Heart left ventricle (tissue), 16 donors: ENCODE data around the gene SSR2. TPM values are rescaled to one million over a fixed set of nuclear protein-coding genes. Genes with fewer than 3 reads are reported as not detected.
"Not testable (repeated sequence)": the region's sequence is repeated elsewhere in the genome, so short reads cannot be mapped to it uniquely, and the experiment has no call there.

Experiments
- ATAC-seq, 4 donors: fragments of 200-7000 bp; cut with Tn5 transposase; one replicate each; pipeline ENCODE4 v1.9.1; 2020 to 2022; ENCODE audit warnings: moderate library complexity in 4 of 4, mild to moderate bottlenecking in 3 of 4, moderate number of reproducible peaks in 1 of 4
- DNase-seq, 5 donors: peaks; one replicate each; pipeline ENCODE4 v3.0.0-alpha.2; 2020
- H3K27ac ChIP-seq, 12 donors: fragments of 200-600 bp; sonication (generic) in 4 of 12; one replicate each; pipeline versions ENCODE4 v1.5.0 to v1.8.0; 2016 to 2022; ENCODE audit warnings: mild to moderate bottlenecking in 2 of 12
- H3K27me3 ChIP-seq, 9 donors: fragments of 200-600 bp; sonication (generic) in 2 of 9; one replicate each; pipeline versions ENCODE4 v1.5.1 to v1.8.0; 2016 to 2022; ENCODE audit warnings: mild to moderate bottlenecking in 3 of 9
- H3K36me3 ChIP-seq, 9 donors: fragments of 200-600 bp; sonication (generic) in 2 of 9; one replicate each; pipeline versions ENCODE4 v1.5.0 to v1.8.0; 2018 to 2022; ENCODE audit warnings: mild to moderate bottlenecking in 2 of 9
- H3K4me1 ChIP-seq, 12 donors: fragments of 200-600 bp; sonication (generic) in 4 of 12; one replicate each; pipeline versions ENCODE4 v1.5.0 to v1.8.0; 2016 to 2022; ENCODE audit warnings: mild to moderate bottlenecking in 3 of 12
- H3K4me3 ChIP-seq, 12 donors: fragments of 200-600 bp; sonication (generic) in 4 of 12; one replicate each; pipeline versions ENCODE4 v1.5.0 to v1.8.0; 2017 to 2022; ENCODE audit warnings: mild to moderate bottlenecking in 9 of 12, moderate library complexity in 4 of 12
- H3K9me3 ChIP-seq, 12 donors: fragments of 200-600 bp; sonication (generic) in 4 of 12; one replicate each; pipeline versions ENCODE4 v1.5.0 to v1.8.0; 2016 to 2022; ENCODE audit warnings: mild to moderate bottlenecking in 1 of 12
- POLR2A ChIP-seq, 2 donors: fragments of 450-650 bp; IDR thresholded peaks; one replicate each; pipeline ENCODE4 v1.6.1; 2017; ENCODE audit warnings: antibody characterized with exemption in 2 of 2, mild to moderate bottlenecking in 2 of 2, moderate library complexity in 2 of 2
- WGBS, 4 donors: extraction: QIAGEN DNeasy Blood & Tissue Kit in 2 of 4; methylation state at CpG; one replicate each; pipeline versions ENCODE4 v1.1.5 to v1.1.7; 2013 to 2018; 5-methylcytosine and 5-hydroxymethylcytosine counted together
- intact Hi-C, 10 donors: fragments of 100-400 bp; cut with DNase I; formaldehyde crosslinking; loops; one replicate each; pipeline versions ENCODE4 v1.11.1 to v1.14.2; 2022
- polyA plus RNA-seq, 2 donors: library from polyadenylated mRNA; stranded (reverse); fragments of 200-250 nt; gene quantifications; one replicate each; pipeline ENCODE4 v1.2.3, GENCODE V29; 2013
- total RNA-seq, 9 donors: library from RNA; depleted of rRNA in 2 of 9; stranded (reverse); fragments of >200 nt in 2 of 9; fragmentation: NEBNext Ultra II Directional in 3 of 9; extraction: Animal tissue kit (Norgen Biotek cat#: 25700) in 3 of 9; gene quantifications; one replicate each; pipeline versions ENCODE4 v1.1.0 to v1.2.4, GENCODE V29; 2016 to 2023
- TF ChIP-seq, protein P1 (sequence below), 12 donors: fragments of 200-600 bp; sonication (generic) in 4 of 12; IDR thresholded peaks; one replicate each; pipeline versions ENCODE4 v1.5.0 to v1.8.0; 2018 to 2022; ENCODE audit warnings: antibody characterized with exemption in 12 of 12, mild to moderate bottlenecking in 5 of 12
- donor health status: ischemic (EF 13 %, LVEDD 7.1; RV severe dilation, severe dysfunction).
- donor health status: healthy with polysubstance abuse.
- donor health status: DM: no; HTN: yes; CAD: no.
- donor health status: DM: no; HTN: no; CAD: no.
- donor health status: ischemic (EF 25% LVEDD 6.9; RV normal size, moderate dysfunction).
- donor health status: ischemic (EF 25% LVEDD 5.7; RV mildly dilated, moderate dysfunction).
- donor health status: healthy.
- donor health status: DM: yes; HTN: yes; CAD: no.
- donor health status: ischemic (EF 35%, LVEDD 5.7; RV mildly dilated, moderate dysfunction).
- donor health status: nonischemic (EF 11% LVEDD 7.7; RV severe dilation, severe dysfunction).
- donor health status: DM: yes; HTN: yes; CAD: no.
- donor health status: PGD.
- donor health status: ischemic (EF 29% LVEDD 5.4; RV normal size, mild dysfunction).
- donor health status: nonischemic (EF 23%, LVEDD 6.1; RV moderate dilation, normal function).

Gene SSR2
- total and polyA plus RNA-seq, 11 donors: 63.9 to 282 (median 81.2) TPM

DNA sequence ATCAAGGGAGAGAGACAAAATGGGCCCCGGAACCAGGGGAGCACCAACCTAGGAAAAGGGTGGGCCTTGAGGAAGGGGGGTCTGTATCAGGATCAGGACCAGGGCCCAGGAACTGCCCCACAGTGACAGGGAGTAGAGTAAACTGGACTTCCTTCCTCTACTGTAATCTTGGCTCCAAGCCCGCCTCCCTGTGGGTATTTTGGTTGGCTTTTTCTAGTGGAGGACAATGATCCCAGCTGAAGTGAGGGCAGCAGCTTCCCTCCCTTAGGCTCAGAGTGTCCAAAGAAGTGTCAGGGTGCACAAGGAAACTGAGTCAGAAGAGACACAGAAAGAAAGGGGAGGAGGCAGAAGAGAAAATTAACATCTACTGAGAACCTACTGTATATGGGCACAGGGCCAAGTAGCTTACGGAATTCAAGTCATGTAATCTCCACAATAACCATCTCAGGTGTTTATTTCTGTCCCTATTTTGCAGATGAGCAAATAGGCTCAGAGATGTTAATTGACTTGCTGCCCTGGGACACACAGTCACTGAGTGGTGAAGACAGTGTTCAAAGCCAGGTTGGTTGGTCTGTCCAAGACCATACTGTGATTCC is 28.0 kb upstream of the SSR2 start:
- intact Hi-C loops: no loop called here
- H3K4me3 ChIP-seq: no peak overlapping the region
- peaks cover 0 to 53% (median 33%) of the 10 kb centered on the region in 9 donors for H3K36me3 ChIP-seq
- TF ChIP-seq, protein P1, sequence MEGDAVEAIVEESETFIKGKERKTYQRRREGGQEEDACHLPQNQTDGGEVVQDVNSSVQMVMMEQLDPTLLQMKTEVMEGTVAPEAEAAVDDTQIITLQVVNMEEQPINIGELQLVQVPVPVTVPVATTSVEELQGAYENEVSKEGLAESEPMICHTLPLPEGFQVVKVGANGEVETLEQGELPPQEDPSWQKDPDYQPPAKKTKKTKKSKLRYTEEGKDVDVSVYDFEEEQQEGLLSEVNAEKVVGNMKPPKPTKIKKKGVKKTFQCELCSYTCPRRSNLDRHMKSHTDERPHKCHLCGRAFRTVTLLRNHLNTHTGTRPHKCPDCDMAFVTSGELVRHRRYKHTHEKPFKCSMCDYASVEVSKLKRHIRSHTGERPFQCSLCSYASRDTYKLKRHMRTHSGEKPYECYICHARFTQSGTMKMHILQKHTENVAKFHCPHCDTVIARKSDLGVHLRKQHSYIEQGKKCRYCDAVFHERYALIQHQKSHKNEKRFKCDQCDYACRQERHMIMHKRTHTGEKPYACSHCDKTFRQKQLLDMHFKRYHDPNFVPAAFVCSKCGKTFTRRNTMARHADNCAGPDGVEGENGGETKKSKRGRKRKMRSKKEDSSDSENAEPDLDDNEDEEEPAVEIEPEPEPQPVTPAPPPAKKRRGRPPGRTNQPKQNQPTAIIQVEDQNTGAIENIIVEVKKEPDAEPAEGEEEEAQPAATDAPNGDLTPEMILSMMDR (IDR thresholded peaks at IDR 0.05): no peak
- no peak for TF ChIP-seq POLR2A (IDR thresholded peaks at IDR 0.05)
- ATAC-seq (no peak), DNase-seq (no peak)
- no peak overlapping the region for H3K27ac ChIP-seq
- no peaks in the 10 kb centered on the region for H3K9me3 ChIP-seq
- no peaks in the 10 kb centered on the region for H3K27me3 ChIP-seq
- H3K4me1 ChIP-seq: peaks cover 0 to 33% (median 15%) of the 10 kb centered on the region in 12 donors
- 73 to 81% (median 75%) methylated on average over 3 of the region's 3 CpGs for WGBS, 4 donors

DNA sequence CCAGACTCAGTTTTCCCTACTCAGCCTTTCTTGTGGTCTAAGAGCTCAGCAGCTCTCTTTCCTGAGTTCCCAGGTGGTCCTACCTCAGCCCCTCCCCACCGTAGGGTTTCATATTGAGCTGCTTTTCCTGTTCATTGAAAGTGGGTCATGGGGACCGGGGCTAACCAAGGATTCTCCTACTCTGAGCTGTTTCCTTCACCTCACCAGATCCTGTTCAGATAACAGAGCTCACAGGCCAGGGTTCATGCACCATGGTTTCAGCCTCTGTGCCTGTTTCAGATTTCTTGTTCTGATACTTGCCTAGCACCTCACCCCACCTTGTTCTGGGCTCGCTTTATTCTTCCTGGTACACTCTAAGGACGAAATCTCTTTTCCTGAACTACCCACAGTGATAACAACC is 24.3 kb upstream of the SSR2 start:
- ATAC-seq (no peak), DNase-seq (no peak)
- intact Hi-C loops: no loop called here
- no peaks in the 10 kb centered on the region for H3K9me3 ChIP-seq
- TF ChIP-seq POLR2A (IDR thresholded peaks at IDR 0.05): no peak
- TF ChIP-seq, protein P1 (IDR thresholded peaks at IDR 0.05): no peak
- WGBS, 4 donors: 95 to 99% (median 96%) methylated on average over 4 of the region's 4 CpGs
- H3K27me3 ChIP-seq: no peaks in the 10 kb centered on the region
- peaks cover 0 to 83% (median 66%) of the 10 kb centered on the region in 9 donors for H3K36me3 ChIP-seq
- H3K4me3 ChIP-seq: no peak overlapping the region
- peaks cover 0 to 8% (median 0%) of the 10 kb centered on the region in 12 donors for H3K4me1 ChIP-seq
- no peak overlapping the region for H3K27ac ChIP-seq

DNA sequence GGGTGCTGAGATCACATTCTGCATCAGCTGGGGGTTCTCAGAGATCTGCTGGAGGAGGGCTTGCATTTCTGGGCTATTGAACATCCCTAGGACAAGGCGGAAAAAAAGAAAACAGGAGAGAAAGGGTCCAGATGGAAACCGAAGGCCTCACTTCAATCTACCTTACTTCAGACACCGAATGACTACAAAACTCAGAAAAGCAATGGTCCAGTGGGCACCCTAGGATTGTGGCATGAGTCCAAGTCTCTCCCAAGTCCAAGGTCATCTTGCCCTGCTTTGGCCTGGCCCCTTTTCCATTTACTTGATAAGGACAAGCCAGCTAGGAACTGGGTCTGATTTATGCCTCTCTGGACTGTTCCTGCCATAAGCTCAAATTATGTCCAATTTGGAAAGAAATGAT is 22.1 kb upstream of the SSR2 start:
- intact Hi-C loops: no loop called here
- Histone ChIP-seq H3K36me3 (peaks cover 0 to 83% (median 61%) of the 10 kb centered on the region in 9 donors), H3K4me1 (no peaks in the 10 kb centered on the region), H3K27ac (no peak overlapping the region), H3K27me3 (no peaks in the 10 kb centered on the region), H3K9me3 (no peaks in the 10 kb centered on the region), H3K4me3 (no peak overlapping the region)
- no peak for ATAC-seq
- DNase-seq: peak in 1 of 5 donors; percentile 13
- no peak for TF ChIP-seq POLR2A (IDR thresholded peaks at IDR 0.05)
- TF ChIP-seq, protein P1 (IDR thresholded peaks at IDR 0.05): no peak
- WGBS, 4 donors: 92 to 96% (median 94%) methylated on average over 3 of the region's 3 CpGs

DNA sequence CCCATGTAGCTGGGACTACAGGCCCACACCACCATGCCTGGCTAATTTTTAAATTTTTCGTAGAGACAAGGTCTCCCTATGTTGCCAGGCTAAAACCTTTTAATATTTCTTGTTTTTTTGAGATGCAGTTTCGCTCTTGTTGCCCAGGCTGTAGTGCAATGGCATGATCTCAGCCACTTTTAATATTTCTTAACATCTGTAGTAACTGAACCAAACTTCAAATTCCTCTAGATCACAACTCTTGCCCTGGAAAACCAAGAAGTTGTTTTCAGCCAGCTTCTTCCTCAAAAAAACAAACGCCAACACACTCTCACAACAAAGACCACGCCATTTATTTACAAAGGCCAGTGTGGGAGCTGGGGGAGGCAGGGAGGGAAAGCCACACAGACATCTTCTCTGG is 14.2 kb upstream of the SSR2 start:
- ATAC-seq, H3K4me3 ChIP-seq, intact Hi-C loops, H3K4me1 ChIP-seq, H3K27me3 ChIP-seq, H3K27ac ChIP-seq, DNase-seq, H3K9me3 ChIP-seq: not testable (repeated sequence)
- peaks cover 0 to 40% (median 34%) of the 10 kb centered on the region in 9 donors for H3K36me3 ChIP-seq
- 94 to 98% (median 95%) methylated on average over 4 of the region's 4 CpGs for WGBS, 4 donors

DNA sequence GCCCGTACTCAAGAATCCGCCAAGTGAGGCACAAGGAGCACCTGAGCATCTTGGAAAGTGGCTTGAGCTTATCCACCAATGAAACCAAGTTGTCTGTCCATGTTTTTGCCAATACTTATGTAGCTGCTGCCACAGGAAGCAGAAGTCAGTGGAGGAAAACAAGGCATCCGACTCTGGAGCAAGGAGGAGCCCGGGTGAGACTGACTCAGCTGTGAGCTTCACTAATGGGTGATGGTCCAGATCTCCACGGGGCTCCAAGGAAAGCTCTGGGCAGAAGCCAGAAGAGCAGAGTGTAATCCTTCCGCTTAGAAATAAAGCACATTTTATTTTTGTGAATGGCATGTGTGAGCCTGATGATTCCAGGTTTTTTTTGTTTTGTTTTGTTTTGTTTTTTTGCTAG is 12.3 kb upstream of the SSR2 start:
- no peaks in the 10 kb centered on the region for H3K27me3 ChIP-seq
- intact Hi-C loops: no loop called here
- ATAC-seq (no peak), DNase-seq (peak in 1 of 5 donors; percentile 12)
- WGBS, 4 donors: 51 to 62% (median 57%) methylated on average over 6 of the region's 6 CpGs
- peaks cover 0 to 20% (median 17%) of the 10 kb centered on the region in 9 donors for H3K36me3 ChIP-seq
- H3K27ac ChIP-seq: no peak overlapping the region
- H3K9me3 ChIP-seq: no peaks in the 10 kb centered on the region
- H3K4me1 ChIP-seq: no peaks in the 10 kb centered on the region
- H3K4me3 ChIP-seq: no peak overlapping the region
- TF ChIP-seq POLR2A (IDR thresholded peaks at IDR 0.05): no peak
